Esophagus squamous epithelium (tissue), 4 donors: ENCODE data around the gene CELF4.

Source experiments
- CTCF ChIP-seq, 6 experiments: fragments of 450-650 bp in 4 of 6; fragments of 200-600 bp in 2 of 6; sonication (generic) in 2 of 6; IDR thresholded peaks; one replicate each; pipeline ENCODE4 v1.5.1; 2016 to 2019; ENCODE audit warnings: antibody characterized with exemption in 6 of 6, mild to moderate bottlenecking in 4 of 6, moderate library complexity in 4 of 6
- POLR2A ChIP-seq, 4 donors: fragments of 450-650 bp; IDR thresholded peaks; one replicate each; pipeline ENCODE4 v1.6.1; 2017; ENCODE audit warnings: antibody characterized with exemption in 4 of 4, mild to moderate bottlenecking in 4 of 4, moderate library complexity in 3 of 4

GRCh38 chr18:37388413-37388812 lies 177.2 kb downstream of the CELF4 start:
- no peak for TF ChIP-seq POLR2A (IDR thresholded peaks at IDR 0.05)
- TF ChIP-seq CTCF (IDR thresholded peaks at IDR 0.05) = no peak
